ENCODE results near the gene CALCR.
A peak's percentile ranks its signal among the peaks of the same experiment; 100 is the strongest.

Gene CALCR

GRCh38 chr7:93476491-93477344 lies 97.8 kb downstream of the CALCR start:
- TF ChIP-seq CTCF (conservative IDR thresholded peaks at IDR 0.05; ENCODE audit: low read length) = no peak
- no peak for DNase-seq (ENCODE audit: low read depth)
- no peak overlapping the region for H3K4me3 ChIP-seq (ENCODE audit: low read length)

DNA sequence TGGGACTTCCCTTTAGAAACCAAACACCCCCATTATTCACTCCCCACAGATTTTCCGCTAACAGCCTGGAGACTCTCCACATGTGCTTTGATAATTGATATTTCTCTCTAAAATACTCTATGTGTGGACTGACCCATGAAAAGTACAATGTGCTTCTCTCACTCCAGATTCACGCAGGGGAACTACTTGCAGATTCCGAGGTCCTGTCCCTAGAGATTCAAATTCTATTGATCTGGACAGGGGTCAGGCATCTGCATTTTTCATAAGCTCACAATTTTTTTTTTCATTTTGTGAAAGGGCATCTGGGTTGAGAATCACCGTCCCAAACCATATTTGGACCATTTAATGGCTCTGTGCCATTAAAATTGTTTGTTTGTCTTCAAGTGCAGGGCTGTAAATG lies 98.7 kb downstream of the CALCR start:
- no peak overlapping the region for H3K4me3 ChIP-seq (ENCODE audit: low read length)
- no peak for DNase-seq (ENCODE audit: low read depth)
- TF ChIP-seq CTCF (conservative IDR thresholded peaks at IDR 0.05; ENCODE audit: low read length) = no peak

GRCh38 chr7:93471456-93471855 lies 103.1 kb downstream of the CALCR start:
- DNase-seq (ENCODE audit: low read depth) = no peak
- no peak overlapping the region for H3K4me3 ChIP-seq (ENCODE audit: low read length)
- no peak for TF ChIP-seq CTCF (conservative IDR thresholded peaks at IDR 0.05; ENCODE audit: low read length)

DNA sequence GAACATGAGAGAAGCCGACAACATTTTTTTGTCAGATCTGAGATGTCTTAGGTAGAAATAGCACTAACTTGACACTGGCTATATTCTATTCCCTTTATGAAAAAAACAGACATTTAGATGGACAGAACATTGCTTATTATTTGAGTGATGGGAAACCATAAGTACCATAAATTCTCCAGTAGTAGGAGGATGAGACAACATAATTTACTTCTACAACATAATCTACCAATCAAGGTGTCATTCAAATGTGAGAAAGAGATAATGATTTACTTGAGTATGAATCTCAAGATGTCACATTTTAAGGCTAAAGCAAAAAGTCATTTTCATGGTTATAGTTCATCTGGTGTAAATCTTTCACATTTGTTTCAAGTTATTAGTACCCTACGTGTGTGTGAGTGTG lies 110.8 kb downstream of the CALCR start:
- TF ChIP-seq CTCF (conservative IDR thresholded peaks at IDR 0.05; ENCODE audit: low read length) = no peak
- H3K4me3 ChIP-seq (ENCODE audit: low read length) = no peak overlapping the region
- DNase-seq (ENCODE audit: low read depth) = no peak

DNA sequence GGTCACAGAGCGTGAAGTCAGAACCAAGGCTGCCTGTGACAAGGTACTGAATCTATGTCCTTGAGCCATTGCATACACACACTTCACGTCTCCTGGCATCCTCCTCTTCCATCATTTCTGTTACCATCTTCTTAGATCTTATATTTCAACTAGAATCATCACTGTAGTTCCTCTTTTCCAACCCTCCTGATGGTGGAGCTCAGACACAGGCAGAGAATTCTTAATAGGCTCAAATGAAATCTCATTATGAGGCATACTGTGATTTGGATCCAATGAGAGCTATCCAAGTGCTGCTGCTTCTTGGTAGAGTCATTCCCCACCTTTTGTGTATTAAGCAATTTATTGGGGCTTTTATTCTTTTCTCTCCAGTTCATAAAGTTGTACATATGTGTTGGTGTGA lies 113.2 kb downstream of the CALCR start:
- no peak for TF ChIP-seq CTCF (conservative IDR thresholded peaks at IDR 0.05; ENCODE audit: low read length)
- DNase-seq (ENCODE audit: low read depth) = no peak
- H3K4me3 ChIP-seq (ENCODE audit: low read length) = no peak overlapping the region

- TF ChIP-seq CTCF (conservative IDR thresholded peaks at IDR 0.05; ENCODE audit: low read length) = no peak
- no peak overlapping the region for H3K4me3 ChIP-seq (ENCODE audit: low read length)
- DNase-seq (ENCODE audit: low read depth) = peak; percentile 5
These were observed 121.3 kb downstream of the CALCR start for GRCh38 chr7:93453262-93453661.

DNA sequence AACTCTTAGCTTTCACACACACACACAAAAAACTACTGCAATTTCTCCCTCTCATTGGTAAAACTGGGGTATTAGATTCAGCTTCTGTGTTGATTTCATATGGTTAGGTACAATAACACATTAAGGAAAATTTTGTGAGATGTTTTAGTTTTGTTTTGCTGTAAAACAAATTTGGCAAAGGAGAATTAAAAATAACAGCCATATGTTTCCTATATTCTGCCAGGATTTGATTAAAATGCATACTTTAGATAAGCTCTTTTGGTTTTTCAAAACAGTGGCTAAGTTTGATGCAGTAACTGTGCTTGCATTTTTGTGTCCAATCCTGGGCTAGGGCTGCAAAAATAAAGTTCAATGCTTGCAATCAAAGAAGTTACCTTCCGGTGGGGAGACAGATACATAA lies 126.3 kb downstream of the CALCR start:
- DNase-seq (ENCODE audit: low read depth) = no peak
- no peak for TF ChIP-seq CTCF (conservative IDR thresholded peaks at IDR 0.05; ENCODE audit: low read length)
- no peak overlapping the region for H3K4me3 ChIP-seq (ENCODE audit: low read length)
